Pulmonary artery endothelial cell (primary cell): ENCODE measurements around the gene SETD2. TPM values are rescaled to one million over a fixed set of nuclear protein-coding genes. Genes with fewer than 3 reads are reported as not detected.

Experiments used
- DNase-seq: peaks from one replicate; pipeline ENCODE4 v3.0.0-alpha.2; 2011; ENCODE audit warnings: low read depth, low spot score
- total RNA-seq: library from RNA; depleted of rRNA; stranded (reverse); fragments of >200 nt; gene quantifications from 2 replicates; pipeline ENCODE4 v1.2.3, GENCODE V29; 2014

SETD2 gene
- total RNA-seq, 1 donor from 2014 or later = 24.7 TPM

- DNase-seq = peak; percentile 64
Measured at GRCh38 chr3:47009225-47010110, 154.4 kb downstream of the SETD2 start.

DNA sequence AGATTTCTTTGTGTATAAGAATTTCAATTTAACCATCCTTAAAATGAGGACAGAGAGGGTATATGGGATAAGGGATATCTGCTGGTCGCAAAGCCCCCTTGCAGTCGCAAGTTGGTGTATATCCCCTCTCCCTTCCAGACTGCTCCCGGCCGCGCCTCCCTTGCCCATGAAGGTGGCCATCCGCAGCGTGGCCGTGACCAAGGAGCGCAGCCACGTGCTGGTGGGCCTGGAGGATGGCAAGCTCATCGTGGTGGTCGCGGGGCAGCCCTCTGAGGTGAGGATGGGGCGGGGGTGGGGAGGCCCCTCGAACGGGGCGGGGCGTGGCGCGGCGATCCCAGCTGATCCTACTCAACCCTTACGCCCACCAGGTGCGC is 155.1 kb downstream of the SETD2 start:
- no peak for DNase-seq

- DNase-seq = no peak
Measured at GRCh38 chr3:47008234-47008796, 155.6 kb downstream of the SETD2 start.

- DNase-seq = no peak
Measured at GRCh38 chr3:47007482-47008233, 156.3 kb downstream of the SETD2 start.

DNA sequence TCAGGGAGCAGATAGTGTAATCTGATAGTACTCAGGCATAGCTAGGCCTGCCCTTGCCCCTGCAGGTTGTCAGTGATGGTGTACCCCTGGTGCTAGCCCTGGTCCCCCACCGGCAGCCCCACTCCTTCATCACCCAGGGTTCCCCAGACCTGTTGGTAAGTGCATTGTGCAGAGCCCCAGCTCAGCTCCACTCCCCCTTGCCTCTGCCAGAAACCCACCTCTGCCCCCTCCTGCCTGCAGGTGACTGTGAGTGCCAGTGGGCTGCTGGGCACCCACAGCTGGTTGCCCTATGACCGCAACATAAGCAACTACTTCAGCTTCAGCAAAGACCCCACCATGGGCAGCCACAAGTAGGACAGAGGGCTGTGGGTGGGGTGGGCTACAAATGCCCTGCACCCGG is 156.9 kb downstream of the SETD2 start:
- DNase-seq = no peak

GRCh38 chr3:47006145-47006651 is 157.7 kb downstream of the SETD2 start:
- no peak for DNase-seq

DNA sequence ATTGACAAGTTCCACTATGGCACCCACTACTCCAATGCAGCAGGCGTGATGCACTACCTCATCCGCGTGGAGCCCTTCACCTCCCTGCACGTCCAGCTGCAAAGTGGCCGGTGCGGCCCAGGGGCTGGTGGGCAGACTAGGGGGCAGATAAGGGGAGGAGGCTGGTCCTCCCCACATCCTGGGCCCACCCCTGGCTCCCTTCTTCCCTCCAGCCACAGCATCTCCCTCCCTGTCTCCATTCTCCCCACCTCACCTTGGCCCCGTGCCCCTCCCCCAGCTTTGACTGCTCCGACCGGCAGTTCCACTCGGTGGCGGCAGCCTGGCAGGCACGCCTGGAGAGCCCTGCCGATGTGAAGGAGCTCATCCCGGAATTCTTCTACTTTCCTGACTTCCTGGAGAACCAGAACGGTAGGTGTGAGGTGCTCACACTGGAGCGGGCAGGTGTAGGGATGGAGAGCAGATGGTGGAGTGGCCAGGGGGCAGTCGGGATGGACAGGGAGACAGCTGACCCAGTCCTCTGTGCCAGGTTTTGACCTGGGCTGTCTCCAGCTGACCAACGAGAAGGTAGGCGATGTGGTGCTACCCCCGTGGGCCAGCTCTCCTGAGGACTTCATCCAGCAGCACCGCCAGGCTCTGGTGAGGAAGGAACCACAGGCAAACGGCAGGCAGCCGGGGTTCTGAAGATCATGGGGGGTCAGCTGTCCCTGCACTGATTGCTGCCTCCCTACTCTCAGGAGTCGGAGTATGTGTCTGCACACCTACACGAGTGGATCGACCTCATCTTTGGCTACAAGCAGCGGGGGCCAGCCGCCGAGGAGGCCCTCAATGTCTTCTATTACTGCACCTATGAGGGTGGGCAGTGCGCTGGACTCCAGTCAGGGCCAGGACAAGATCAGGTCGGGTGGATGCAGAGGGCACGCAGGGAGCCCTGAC is 158.4 kb downstream of the SETD2 start:
- DNase-seq = no peak

DNA sequence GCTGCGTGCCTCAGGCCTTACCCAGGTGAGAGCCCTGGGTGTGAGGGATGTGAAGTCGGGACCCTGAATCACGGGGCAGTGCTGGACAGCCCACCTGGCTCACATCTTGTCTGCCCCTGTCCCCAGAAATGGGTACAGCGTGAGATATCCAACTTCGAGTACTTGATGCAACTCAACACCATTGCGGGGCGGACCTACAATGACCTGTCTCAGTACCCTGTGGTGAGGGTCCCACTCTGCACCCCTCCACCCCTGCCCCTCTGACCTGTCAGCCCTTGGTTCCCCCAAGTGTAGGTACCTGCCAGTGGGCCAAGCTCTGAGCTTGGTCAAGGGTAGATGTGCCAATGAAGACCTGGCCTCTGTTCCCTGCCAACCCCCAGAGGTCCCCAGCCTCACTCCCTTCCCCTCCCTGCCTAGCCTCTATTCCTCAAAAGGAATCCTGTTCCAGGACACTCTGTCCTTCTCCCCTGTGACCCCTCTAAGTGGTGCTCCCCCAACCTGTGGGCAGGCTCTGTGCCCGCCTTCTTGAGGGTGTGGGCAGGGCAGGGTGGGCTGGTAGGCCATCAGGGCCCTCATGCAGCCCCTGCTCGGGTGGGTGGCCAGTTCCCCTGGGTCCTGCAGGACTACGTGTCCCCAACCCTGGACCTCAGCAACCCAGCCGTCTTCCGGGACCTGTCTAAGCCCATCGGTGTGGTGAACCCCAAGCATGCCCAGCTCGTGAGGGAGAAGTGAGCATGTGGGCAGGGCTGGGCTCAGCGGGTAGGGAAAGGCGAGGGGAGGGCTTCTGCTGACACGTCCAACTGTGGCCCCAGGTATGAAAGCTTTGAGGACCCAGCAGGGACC is 159.3 kb downstream of the SETD2 start:
- DNase-seq = no peak

GRCh38 chr3:47003461-47004368 is 160.2 kb downstream of the SETD2 start:
- no peak for DNase-seq

DNA sequence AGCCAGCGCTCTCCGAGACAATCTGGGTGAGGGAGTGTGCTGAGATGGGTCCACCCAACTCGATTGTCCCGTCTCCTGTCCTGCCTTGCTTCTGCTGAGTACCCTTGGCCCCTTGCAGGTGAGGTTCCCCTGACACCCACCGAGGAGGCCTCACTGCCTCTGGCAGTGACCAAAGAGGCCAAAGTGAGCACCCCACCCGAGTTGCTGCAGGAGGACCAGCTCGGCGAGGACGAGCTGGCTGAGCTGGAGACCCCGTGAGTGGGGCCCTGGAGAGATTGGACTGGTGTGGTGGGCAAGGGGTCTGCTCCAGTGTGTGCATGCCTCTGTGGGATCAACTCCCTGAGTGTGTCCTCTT is 160.9 kb downstream of the SETD2 start:
- DNase-seq = no peak

DNA sequence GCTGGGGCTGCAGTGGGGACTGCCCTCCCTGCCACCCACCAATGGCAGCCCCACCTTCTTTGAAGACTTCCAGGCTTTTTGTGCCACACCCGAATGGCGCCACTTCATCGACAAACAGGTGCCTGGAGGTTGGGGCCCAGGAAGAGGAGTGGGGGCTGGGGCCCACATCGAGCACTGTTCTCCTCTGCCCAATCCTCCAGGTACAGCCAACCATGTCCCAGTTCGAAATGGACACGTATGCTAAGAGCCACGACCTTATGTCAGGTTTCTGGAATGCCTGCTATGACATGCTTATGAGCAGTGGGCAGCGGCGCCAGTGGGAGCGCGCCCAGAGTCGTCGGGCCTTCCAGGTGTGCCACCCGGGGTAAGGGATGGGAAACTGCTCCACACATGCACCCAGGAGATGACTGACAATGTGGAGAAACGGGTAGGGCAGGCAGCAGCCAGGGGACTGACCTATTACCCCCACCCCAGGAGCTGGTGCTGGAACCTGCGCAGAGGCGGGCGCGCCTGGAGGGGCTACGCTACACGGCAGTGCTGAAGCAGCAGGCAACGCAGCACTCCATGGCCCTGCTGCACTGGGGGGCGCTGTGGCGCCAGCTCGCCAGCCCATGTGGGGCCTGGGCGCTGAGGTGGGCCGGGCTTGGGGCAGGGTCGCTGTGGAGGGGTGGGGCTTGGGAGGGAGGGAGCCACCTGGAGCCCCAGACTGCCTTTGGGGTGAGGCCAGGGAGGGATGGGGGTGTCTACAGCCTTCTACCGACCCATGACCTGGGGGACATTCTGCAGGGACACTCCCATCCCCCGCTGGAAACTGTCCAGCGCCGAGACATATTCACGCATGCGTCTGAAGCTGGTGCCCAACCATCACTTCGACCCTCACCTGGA is 161.5 kb downstream of the SETD2 start:
- no peak for DNase-seq

GRCh38 chr3:47001731-47002170 is 162.2 kb downstream of the SETD2 start:
- DNase-seq = no peak

DNA sequence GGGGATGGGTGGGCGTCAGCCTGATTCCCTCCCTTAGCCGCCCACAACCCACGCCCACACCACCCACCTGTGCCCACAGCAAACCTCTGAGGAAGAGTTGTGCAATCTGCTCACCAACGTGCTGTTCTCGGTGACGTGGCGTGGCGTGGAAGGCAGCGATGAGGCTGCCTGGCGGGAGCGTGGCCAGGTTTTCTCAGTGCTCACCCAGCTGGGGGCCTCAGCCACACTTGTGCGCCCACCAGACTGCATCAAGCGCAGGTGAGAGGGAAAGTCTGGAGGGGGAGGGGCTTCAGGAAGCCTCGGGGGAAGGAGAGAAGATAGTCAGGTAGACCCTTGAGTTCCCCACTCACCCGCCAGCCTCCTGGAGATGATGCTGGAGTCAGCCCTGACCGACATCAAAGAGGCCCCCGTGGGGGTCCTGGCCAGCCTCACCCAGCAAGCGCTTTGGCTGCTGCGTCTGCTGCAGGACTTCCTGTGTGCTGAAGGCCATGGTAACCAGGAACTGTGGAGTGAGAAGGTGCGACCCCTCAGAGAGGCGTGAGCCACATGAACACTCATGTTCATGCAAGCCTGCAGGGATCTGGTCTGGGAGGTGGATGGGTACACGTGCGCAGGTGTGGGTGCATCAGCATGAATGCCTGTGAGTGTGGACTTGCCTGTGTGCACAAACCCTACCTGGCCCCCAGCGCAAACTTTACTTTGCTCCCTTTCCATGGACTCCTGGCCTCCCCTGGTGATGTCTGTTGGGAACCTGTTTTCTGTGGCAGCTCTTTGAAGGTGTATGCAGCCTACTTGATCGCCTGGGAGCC is 162.8 kb downstream of the SETD2 start:
- no peak for DNase-seq

- DNase-seq = no peak
Measured at GRCh38 chr3:47000198-47000815, 163.6 kb downstream of the SETD2 start.

- no peak for DNase-seq
Measured at GRCh38 chr3:46999516-47000197, 164.3 kb downstream of the SETD2 start.

- no peak for DNase-seq
Measured at GRCh38 chr3:46998852-46999515, 164.9 kb downstream of the SETD2 start.
